Stimulated activated naive B cell treated with anti-CD40 and anti-IgM and Interleukin-4, amounts not matched to agents 10 μg/mL and 1 μg/mL and 100 μg/mL, for 72 hours (primary cell): Measurements from ENCODE around the gene GRK4.

ENCODE experiments used
- ATAC-seq, 2 donors: fragments of 150-1000 bp; cut with Tn5 transposase; replicated peaks; 2 replicates each; pipeline ENCODE4 v1.10.0; 2021; ENCODE audit warnings: moderate library complexity in 1 of 2
- DNase-seq: peaks from one replicate; pipeline ENCODE4 v3.0.0; 2021
- H3K27ac Mint-ChIP-seq: one replicate; pipeline ENCODE4 v1.8.0; 2022; ENCODE audit warnings: mild to moderate bottlenecking, mixed read lengths
- H3K27me3 Mint-ChIP-seq, 2 donors: one replicate each; pipeline ENCODE4 v1.8.0; 2022; ENCODE audit warnings: mixed read lengths in 2 of 2
- H3K36me3 Mint-ChIP-seq, 2 donors: one replicate each; pipeline ENCODE4 v1.8.0; 2022; ENCODE audit warnings: mixed read lengths in 2 of 2, mild to moderate bottlenecking in 1 of 2
- H3K4me1 Mint-ChIP-seq, 2 donors: one replicate each; pipeline ENCODE4 v1.8.0; 2022; ENCODE audit warnings: mixed read lengths in 2 of 2, mild to moderate bottlenecking in 1 of 2
- H3K4me3 Mint-ChIP-seq, 2 donors: one replicate each; pipeline ENCODE4 v1.8.0; 2022; ENCODE audit warnings: mild to moderate bottlenecking in 2 of 2, mixed read lengths in 2 of 2, moderate library complexity in 1 of 2
- H3K9me3 Mint-ChIP-seq, 2 donors: one replicate each; pipeline ENCODE4 v1.8.0; 2022; ENCODE audit warnings: mixed read lengths in 2 of 2, mild to moderate bottlenecking in 1 of 2

The GRK4 gene

DNA sequence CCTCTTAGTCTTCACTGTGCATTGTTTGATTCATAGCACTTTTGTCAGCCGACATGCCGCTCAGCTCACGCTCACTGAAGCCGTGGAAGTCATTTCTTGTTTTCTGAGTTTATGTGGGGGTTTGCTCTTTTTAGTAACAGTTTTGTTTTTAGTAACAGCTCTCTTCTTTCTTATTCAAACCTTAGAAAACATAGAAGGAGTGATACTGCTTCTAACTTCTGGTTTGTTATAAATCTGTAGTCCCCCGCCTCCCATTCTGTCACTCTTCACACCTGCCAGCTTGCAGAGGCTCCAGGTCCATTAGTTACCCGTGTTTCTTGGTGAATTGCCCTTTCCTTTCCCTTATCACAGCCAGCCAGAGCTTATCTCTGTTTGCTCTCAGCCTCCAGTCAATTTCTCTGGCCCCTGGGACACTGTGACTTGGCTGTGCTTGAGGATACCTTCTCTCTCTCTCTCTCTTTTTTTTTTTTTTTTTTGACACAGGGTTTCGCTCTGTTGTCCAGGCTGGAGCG, 50.5 kb downstream of the GRK4 start:
- H3K9me3 Mint-ChIP-seq, result no peaks in the 10 kb centered on the region
- no peak for DNase-seq
- H3K4me3 Mint-ChIP-seq, result no peak overlapping the region
- no peak overlapping the region for H3K27ac Mint-ChIP-seq
- H3K36me3 Mint-ChIP-seq, result no peaks in the 10 kb centered on the region
- H3K4me1 Mint-ChIP-seq, result peaks cover 7% of the 10 kb centered on the region in 2 donors
- peak in 1 of 2 donors; percentile 66 for ATAC-seq
- no peaks in the 10 kb centered on the region for H3K27me3 Mint-ChIP-seq

DNA sequence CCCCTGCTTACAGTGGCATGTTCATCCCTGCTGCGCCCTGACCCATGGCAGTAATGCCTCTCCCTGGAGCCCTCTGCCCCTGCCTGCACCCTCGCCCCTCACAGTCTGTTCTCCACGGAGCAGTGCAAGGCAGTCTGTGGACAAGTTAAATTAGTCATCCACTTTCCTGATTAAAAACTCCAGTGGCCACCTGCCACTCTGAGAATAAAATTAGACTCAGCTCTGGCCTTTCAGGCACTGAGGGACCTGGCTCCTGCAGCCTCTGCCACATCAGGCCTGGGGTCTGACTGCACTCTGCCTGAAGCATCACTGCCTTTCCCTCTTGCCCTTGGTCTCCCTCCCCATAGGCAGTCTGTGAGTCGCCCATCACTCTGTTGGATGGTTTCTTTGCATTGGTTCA, 53.6 kb downstream of the GRK4 start:
- Mint-ChIP-seq H3K4me1 (peaks cover 7 to 13% of the 10 kb centered on the region in 2 donors), H3K27me3 (no peaks in the 10 kb centered on the region), H3K4me3 (no peak overlapping the region), H3K36me3 (no peaks in the 10 kb centered on the region), H3K9me3 (no peaks in the 10 kb centered on the region), H3K27ac (no peak overlapping the region)
- DNase-seq (no peak), ATAC-seq (no peak)

DNA sequence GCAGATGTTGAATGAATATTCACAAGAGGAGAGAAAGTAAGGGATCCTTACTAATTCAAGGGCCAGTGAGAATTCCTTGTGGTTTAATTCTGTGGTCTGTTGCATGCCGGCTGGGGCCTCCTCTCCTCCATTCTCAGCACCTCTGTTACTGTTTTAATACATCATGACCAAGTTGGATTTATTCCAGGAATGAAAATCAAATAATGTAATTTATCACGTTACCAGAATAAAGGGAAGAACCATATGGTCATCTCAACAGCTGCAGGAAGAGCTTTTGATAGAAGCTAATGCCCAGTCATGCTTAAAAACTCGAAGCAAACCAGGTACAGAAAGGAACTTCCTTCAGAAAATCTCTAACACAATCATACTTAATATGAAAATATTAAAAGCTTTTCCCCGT, 54.1 kb downstream of the GRK4 start:
- Mint-ChIP-seq H3K36me3 (no peaks in the 10 kb centered on the region), H3K4me3 (no peak overlapping the region), H3K27ac (no peak overlapping the region), H3K4me1 (peaks cover 7 to 13% of the 10 kb centered on the region in 2 donors), H3K9me3 (peaks cover 0 to 2% of the 10 kb centered on the region in 2 donors), H3K27me3 (no peaks in the 10 kb centered on the region)
- ATAC-seq (no peak), DNase-seq (no peak)

DNA sequence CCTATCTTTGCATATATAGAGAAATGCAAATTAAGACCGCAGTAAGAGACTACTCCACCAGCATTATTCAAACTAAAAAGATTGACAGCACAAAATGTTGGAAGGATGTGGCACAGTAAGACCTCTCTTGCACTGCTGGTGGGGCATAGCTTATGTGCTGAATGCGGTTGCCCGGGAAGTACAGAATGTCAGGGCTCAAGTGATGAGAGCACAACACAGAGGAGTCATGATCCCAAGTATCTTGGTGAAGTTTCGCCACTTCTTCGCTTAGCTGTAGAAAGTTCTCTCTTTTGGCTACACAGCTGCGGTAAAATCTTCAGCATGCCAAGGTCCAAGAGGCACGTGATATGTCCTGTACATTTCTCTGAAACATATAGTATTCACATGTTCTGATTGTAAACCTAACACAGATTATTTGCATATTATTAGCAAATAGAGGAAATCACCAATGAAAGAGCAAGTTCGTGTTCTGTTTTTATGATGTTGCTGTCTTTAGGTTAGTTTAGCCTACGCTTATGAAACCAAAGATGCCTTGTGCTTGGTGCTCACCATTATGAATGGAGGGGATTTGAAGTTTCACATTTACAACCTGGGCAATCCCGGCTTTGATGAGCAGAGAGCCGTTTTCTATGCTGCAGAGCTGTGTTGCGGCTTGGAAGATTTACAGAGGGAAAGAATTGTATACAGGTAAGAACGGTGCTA, 55.9 kb downstream of the GRK4 start:
- peaks cover 0 to 5% of the 10 kb centered on the region in 2 donors for H3K4me1 Mint-ChIP-seq
- peaks cover 4 to 6% of the 10 kb centered on the region in 2 donors for H3K36me3 Mint-ChIP-seq
- H3K9me3 Mint-ChIP-seq, result peaks cover 11 to 14% of the 10 kb centered on the region in 2 donors
- H3K27me3 Mint-ChIP-seq, result peaks cover 0 to 14% of the 10 kb centered on the region in 2 donors
- DNase-seq (no peak), ATAC-seq (peak in 1 of 2 donors; percentile 23)
- no peak overlapping the region for H3K4me3 Mint-ChIP-seq
- H3K27ac Mint-ChIP-seq, result no peak overlapping the region

DNA sequence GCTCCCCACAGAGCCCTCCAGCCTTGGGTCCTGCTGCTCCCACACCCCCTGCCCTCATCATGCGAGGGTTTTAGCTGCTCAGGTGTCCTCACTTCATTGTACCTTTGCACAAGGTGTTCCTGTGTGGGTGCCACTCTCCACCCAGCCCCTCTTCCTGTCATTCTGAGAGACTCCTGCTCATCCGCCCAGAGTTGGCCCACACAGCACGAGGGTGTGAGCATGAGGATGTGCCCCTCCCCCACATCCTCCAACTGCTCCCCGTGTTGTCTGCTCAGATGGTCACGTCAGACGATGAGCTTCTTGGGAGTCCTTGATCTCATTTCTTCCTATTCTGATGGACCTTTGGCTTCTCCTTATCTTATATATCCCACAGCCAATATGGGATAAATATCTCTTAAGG, 57.8 kb downstream of the GRK4 start:
- peaks cover 0 to 15% of the 10 kb centered on the region in 2 donors for H3K27me3 Mint-ChIP-seq
- no peak overlapping the region for H3K27ac Mint-ChIP-seq
- peaks cover 4 to 6% of the 10 kb centered on the region in 2 donors for H3K36me3 Mint-ChIP-seq
- no peak overlapping the region for H3K4me3 Mint-ChIP-seq
- ATAC-seq (no peak), DNase-seq (no peak)
- H3K9me3 Mint-ChIP-seq, result peaks cover 11 to 14% of the 10 kb centered on the region in 2 donors
- peaks cover 0 to 5% of the 10 kb centered on the region in 2 donors for H3K4me1 Mint-ChIP-seq

DNA sequence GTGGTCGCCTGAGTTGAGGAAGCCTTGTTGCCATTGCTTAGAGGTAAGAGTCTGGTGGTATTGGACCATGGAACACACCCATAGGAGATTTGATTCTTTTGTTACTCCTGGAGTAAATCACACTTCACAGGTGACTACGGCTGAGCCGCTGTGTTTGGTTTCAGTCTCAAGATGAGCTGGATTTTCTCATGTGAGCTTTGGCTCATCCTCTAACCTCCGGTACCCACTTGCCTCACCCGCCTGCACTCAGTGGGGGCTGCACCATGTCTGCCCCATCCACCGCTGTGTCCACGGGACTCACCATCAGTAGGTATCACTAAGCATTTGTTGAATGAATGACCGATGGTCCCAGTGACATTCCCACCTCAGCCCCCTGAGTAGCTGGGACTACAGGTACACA, 58.3 kb downstream of the GRK4 start:
- H3K9me3 Mint-ChIP-seq, result peaks cover 11 to 14% of the 10 kb centered on the region in 2 donors
- no peak overlapping the region for H3K27ac Mint-ChIP-seq
- DNase-seq (no peak), ATAC-seq (no peak)
- H3K4me1 Mint-ChIP-seq, result peaks cover 0 to 5% of the 10 kb centered on the region in 2 donors
- no peak overlapping the region for H3K4me3 Mint-ChIP-seq
- H3K27me3 Mint-ChIP-seq, result peaks cover 0 to 15% of the 10 kb centered on the region in 2 donors
- peaks cover 4 to 6% of the 10 kb centered on the region in 2 donors for H3K36me3 Mint-ChIP-seq

DNA sequence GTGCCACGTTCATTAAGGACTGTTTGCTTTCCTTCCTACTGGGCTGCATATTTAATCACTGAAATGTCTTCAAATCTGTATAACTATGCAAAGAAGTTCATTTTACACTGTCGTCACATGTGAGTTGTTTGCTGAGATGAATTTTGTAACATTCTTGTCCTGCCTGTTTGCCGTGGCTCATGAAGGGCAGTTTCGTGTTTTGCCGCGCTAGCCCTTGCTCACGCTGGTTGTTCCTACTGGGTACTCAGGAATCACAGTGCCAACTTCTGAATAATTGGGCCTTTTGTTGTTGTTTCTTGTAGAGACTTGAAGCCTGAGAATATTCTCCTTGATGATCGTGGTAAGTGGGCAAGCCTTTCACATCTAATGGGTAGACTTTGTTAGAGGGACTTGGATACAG, 58.7 kb downstream of the GRK4 start:
- Mint-ChIP-seq H3K27me3 (peaks cover 0 to 15% of the 10 kb centered on the region in 2 donors), H3K27ac (no peak overlapping the region), H3K4me1 (peaks cover 0 to 5% of the 10 kb centered on the region in 2 donors), H3K9me3 (peaks cover 11 to 14% of the 10 kb centered on the region in 2 donors), H3K36me3 (peaks cover 4 to 6% of the 10 kb centered on the region in 2 donors), H3K4me3 (no peak overlapping the region)
- DNase-seq (no peak), ATAC-seq (no peak)

DNA sequence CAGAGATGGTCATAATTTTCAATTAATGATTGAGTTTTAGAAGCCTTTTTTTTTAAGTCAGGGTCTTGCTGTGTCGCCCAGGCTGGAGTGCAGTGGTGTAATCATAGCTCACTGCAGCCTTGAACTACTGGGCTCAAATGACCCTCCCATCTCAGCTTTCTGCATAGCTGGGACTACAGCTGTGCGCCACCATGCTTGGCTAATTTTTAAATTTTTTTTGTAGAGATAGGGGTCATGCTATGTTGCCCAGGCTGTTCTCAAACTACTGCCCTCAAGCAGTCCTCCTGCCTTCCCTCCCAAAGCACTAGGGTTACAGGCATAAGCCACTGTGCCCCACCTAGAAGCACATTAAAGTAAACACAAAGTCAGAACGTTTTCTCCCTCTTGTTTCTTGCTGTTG, 59.3 kb downstream of the GRK4 start:
- peaks cover 4 to 6% of the 10 kb centered on the region in 2 donors for H3K36me3 Mint-ChIP-seq
- peaks cover 11 to 14% of the 10 kb centered on the region in 2 donors for H3K9me3 Mint-ChIP-seq
- H3K27me3 Mint-ChIP-seq, result peaks cover 0 to 15% of the 10 kb centered on the region in 2 donors
- ATAC-seq (no peak), DNase-seq (no peak)
- peaks cover 0 to 5% of the 10 kb centered on the region in 2 donors for H3K4me1 Mint-ChIP-seq
- no peak overlapping the region for H3K27ac Mint-ChIP-seq
- H3K4me3 Mint-ChIP-seq, result no peak overlapping the region

DNA sequence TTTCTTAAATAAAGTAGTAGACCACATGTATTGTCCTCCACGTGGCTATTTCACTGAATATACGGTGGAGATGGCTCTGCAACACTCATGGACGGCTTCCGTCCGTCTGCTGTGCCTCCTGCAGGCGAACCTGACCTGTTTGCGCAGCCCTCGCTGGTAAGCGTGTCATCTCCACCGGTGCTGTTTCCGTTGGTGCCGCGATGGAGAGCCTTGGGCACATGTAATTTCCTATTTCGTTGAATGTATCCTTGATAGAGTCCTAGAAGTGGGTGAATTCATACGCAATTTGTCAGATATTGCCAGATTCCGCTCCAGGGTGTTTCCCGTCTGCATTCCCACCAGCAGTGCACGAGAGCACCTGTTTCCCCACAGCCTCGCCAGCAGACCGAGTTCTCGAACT, 62.5 kb downstream of the GRK4 start:
- Mint-ChIP-seq H3K27me3 (peaks cover 0 to 15% of the 10 kb centered on the region in 2 donors), H3K27ac (no peak overlapping the region), H3K4me3 (no peak overlapping the region), H3K36me3 (peaks cover 4 to 6% of the 10 kb centered on the region in 2 donors), H3K4me1 (no peaks in the 10 kb centered on the region), H3K9me3 (peaks cover 11 to 14% of the 10 kb centered on the region in 2 donors)
- DNase-seq, result no peak
- no peak for ATAC-seq

DNA sequence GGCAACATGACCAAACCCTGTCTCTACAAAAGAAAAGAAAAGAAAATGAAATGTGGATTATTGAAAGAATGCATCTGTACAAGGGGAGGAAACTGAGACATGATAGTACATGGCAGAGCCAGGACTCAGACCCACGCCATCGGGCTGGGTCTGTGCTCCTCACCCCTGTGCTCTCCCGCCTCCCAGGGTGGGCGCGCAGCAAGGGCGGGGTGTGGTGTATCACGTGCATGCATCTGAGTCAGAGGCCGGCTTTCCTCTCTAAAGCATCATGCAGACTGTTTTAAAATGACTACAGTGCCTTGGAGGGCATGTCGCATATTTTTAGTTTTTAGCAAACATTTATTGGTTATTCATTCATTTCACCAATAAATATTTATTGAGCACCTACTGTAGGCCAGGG, 63.2 kb downstream of the GRK4 start:
- ATAC-seq (no peak), DNase-seq (no peak)
- Mint-ChIP-seq H3K27ac (no peak overlapping the region), H3K9me3 (peaks cover 11 to 14% of the 10 kb centered on the region in 2 donors), H3K4me1 (no peaks in the 10 kb centered on the region), H3K4me3 (no peak overlapping the region), H3K27me3 (peaks cover 0 to 15% of the 10 kb centered on the region in 2 donors), H3K36me3 (peaks cover 4 to 6% of the 10 kb centered on the region in 2 donors)

DNA sequence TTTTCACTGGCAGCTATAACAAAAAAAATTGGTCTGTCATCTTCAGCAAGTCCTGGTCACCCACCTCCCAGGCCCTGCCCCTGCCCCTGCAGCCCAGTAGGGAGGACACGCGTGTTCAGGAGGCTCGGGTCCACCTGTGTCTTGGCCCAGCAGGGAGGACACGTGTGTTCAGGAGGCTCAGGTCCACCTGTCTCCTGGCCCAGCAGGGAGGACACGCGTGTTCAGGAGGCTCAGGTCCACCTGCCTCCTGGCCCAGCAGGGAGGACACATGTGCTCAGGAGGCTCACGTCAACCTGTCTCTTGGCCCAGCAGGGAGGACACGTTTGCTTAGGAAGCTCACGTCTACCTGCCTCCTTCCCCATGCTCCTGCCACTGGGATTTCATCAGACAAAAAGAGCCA, 66.1 kb downstream of the GRK4 start:
- no peaks in the 10 kb centered on the region for H3K9me3 Mint-ChIP-seq
- H3K36me3 Mint-ChIP-seq, result no peaks in the 10 kb centered on the region
- DNase-seq, result no peak
- no peak overlapping the region for H3K27ac Mint-ChIP-seq
- peaks cover 5 to 7% of the 10 kb centered on the region in 2 donors for H3K4me1 Mint-ChIP-seq
- no peak overlapping the region for H3K4me3 Mint-ChIP-seq
- no peak for ATAC-seq
- no peaks in the 10 kb centered on the region for H3K27me3 Mint-ChIP-seq

DNA sequence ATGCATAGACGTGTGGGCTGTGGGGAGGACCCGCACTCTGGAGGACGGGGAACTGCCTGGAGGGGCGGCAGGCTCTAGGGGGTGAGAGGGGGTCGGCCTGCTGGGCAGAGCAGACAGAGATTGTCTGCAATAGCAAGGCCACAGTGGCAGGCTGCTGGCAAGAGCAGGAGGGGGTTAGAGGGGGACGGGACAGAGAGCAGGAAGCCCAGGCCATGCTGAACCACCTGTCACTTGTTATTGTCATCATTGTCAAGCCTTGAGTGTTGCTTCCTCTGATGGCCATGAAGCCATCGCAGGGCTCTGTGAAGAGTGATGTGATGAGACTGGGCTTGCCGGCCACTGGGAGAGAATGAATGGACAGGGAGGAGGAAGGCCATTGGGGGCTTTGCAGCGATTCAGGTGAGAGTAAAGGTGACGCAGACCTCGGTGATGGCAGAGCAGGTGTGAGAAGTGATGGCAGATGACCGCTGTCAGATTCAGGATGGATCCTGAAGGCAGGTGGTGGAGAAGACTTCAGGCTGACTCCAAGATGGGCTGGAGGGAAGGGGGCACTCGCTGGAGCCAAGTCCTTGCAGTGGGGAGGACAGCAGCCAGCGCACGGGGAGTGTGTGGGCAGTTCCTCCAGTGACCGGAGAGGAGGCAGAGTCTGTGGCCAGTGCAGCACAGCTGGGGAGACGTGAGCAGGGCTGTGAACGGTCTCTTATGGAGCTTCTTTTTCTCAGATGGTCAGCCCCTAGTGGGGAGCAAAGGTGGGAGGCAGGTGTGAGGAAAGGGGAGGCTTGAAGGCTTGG, 67.4 kb downstream of the GRK4 start:
- DNase-seq (no peak), ATAC-seq (no peak)
- H3K9me3 Mint-ChIP-seq, result no peaks in the 10 kb centered on the region
- H3K27ac Mint-ChIP-seq, result no peak overlapping the region
- H3K4me3 Mint-ChIP-seq, result no peak overlapping the region
- peaks cover 5 to 7% of the 10 kb centered on the region in 2 donors for H3K4me1 Mint-ChIP-seq
- H3K27me3 Mint-ChIP-seq, result no peaks in the 10 kb centered on the region
- no peaks in the 10 kb centered on the region for H3K36me3 Mint-ChIP-seq

DNA sequence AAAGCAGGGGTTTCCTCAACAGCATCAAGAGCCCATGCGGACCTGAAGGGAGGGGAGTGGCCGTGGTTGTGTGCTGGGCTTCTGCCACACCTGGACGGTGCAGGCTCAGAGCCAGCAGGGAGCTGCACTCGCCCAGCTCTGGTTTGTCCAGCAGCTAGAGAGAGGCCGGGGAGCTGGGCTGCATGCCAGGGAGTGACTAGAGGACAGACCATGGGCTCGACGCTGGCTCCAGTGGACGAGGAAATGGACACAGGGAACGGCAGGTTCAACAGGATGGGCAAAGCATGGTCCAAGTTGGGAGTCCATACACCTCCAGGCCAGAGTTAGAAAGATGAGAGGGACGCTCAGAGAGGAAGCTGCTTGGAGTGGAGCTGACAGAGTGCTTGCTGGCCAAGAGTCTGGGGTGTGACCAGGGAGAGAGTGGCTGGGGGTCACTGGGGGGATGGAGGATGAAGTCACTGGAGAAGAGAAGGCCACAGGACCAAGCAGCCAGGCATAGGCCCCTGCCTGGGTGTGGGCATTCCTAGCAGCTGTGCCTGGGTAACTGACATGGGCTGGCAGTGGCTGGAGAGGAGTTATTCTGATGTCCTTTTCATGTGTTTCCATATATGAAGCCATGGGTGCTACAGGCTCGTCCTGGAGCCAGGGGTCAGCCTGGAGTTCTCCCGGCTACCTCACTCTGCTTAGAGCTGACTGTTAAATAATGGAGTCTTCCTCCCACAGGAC, 68.1 kb downstream of the GRK4 start:
- H3K9me3 Mint-ChIP-seq, result no peaks in the 10 kb centered on the region
- ATAC-seq, result no peak
- peaks cover 5 to 7% of the 10 kb centered on the region in 2 donors for H3K4me1 Mint-ChIP-seq
- H3K27me3 Mint-ChIP-seq, result no peaks in the 10 kb centered on the region
- no peak for DNase-seq
- H3K36me3 Mint-ChIP-seq, result no peaks in the 10 kb centered on the region
- H3K27ac Mint-ChIP-seq, result no peak overlapping the region
- no peak overlapping the region for H3K4me3 Mint-ChIP-seq

DNA sequence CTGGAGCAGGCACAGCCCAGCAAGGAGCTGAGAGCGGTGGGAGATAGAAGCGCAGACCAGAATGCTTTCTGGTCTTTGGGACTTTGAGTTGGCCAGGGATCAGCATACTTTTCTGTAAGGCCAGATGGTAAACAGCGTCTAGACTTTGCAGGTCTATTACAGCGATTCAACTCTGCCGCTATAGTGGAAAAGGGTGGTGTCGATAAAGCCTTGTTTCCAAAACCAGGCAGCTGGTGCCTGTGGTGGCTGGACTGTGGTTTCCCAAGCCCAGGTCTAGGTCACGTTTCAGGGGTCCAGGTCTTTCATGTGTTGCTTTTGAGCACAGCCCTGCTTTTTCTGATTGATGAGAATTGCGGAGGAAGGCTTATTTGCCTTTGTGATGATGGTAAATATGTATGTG, 70.9 kb downstream of the GRK4 start:
- H3K27me3 Mint-ChIP-seq, result no peaks in the 10 kb centered on the region
- H3K4me3 Mint-ChIP-seq, result no peak overlapping the region
- H3K36me3 Mint-ChIP-seq, result no peaks in the 10 kb centered on the region
- DNase-seq (no peak), ATAC-seq (no peak)
- peaks cover 16 to 28% of the 10 kb centered on the region in 2 donors for H3K4me1 Mint-ChIP-seq
- H3K9me3 Mint-ChIP-seq, result no peaks in the 10 kb centered on the region
- no peak overlapping the region for H3K27ac Mint-ChIP-seq
